Right lobe of liver (tissue), 6 donors: ENCODE data around the gene ATP5F1A. TPM values are rescaled to one million over a fixed set of nuclear protein-coding genes. Genes with fewer than 3 reads are reported as not detected.
"Not testable (repeated sequence)": the region's sequence is repeated elsewhere in the genome, so short reads cannot be mapped to it uniquely, and the experiment has no call there.

ENCODE experiments used
- ATAC-seq, 4 donors: fragments of 200-7000 bp; cut with Tn5 transposase; one replicate each; pipeline ENCODE4 v1.9.1; 2020; ENCODE audit warnings: mild to moderate bottlenecking in 4 of 4, moderate library complexity in 4 of 4
- DNase-seq, 3 donors: peaks; one replicate each; pipeline ENCODE4 v3.0.0-alpha.2; 2020
- H3K27ac ChIP-seq, 3 donors: fragments of 200-600 bp; one replicate each; pipeline ENCODE4 v1.8.0; 2022
- H3K27me3 ChIP-seq, 2 donors: fragments of 200-600 bp; one replicate each; pipeline ENCODE4 v1.8.0; 2022
- H3K36me3 ChIP-seq, 4 donors: fragments of 200-600 bp; sonication (generic) in 1 of 4; one replicate each; pipeline versions ENCODE4 v1.5.1 to v1.8.0; 2017 to 2022; ENCODE audit warnings: control low read depth in 1 of 4
- H3K4me1 ChIP-seq, 4 donors: fragments of 200-600 bp; sonication (generic) in 1 of 4; one replicate each; pipeline versions ENCODE4 v1.5.1 to v1.8.0; 2017 to 2022; ENCODE audit warnings: control low read depth in 1 of 4
- H3K4me3 ChIP-seq, 3 donors: fragments of 200-600 bp; one replicate each; pipeline ENCODE4 v1.8.0; 2022
- H3K9me3 ChIP-seq, 4 donors: fragments of 200-600 bp; sonication (generic) in 1 of 4; one replicate each; pipeline versions ENCODE4 v1.5.1 to v1.8.0; 2017 to 2022; ENCODE audit warnings: control low read depth in 1 of 4
- POLR2A ChIP-seq: fragments of 450-650 bp; IDR thresholded peaks from one replicate; pipeline ENCODE4 v1.6.1; 2017; ENCODE audit warnings: antibody characterized with exemption, mild to moderate bottlenecking
- WGBS: methylation state at CpG from one replicate; pipeline ENCODE4 v1.1.6; 2018; ENCODE audit warnings: low coverage, low lambda C conversion rate; ENCODE audit not compliant: insufficient coverage; ENCODE audit errors: missing lambda C conversion rate; 5-methylcytosine and 5-hydroxymethylcytosine counted together
- intact Hi-C, 2 donors: fragments of 100-400 bp; cut with DNase I; formaldehyde crosslinking; loops; one replicate each; pipeline versions ENCODE4 v1.11.2 to v1.14.1; 2022
- total RNA-seq, 6 experiments: library from RNA; depleted of rRNA in 2 of 6; stranded (reverse); fragments of >200 nt in 2 of 6; fragmentation: NEBNext Ultra II Directional in 3 of 6; extraction: Animal tissue kit (Norgen Biotek cat#: 25700) in 3 of 6; gene quantifications; one replicate each; pipeline versions ENCODE4 v1.1.0 to v1.2.4, GENCODE V29; 2016 to 2023
- TF ChIP-seq, protein P1 (sequence below), 4 donors: fragments of 200-600 bp in 3 of 4; fragments of 450-650 bp in 1 of 4; IDR thresholded peaks; one replicate each; pipeline versions ENCODE4 v1.5.1 to v1.8.0; 2016 to 2022; ENCODE audit warnings: antibody characterized with exemption in 4 of 4, mild to moderate bottlenecking in 2 of 4
- donor health status: DM: no; HTN: yes; CAD: no.
- donor health status: DM: no; HTN: no; CAD: no.
- donor health status: DM: no; HTN: no; CAD: no.
- donor health status: DM: no; HTN: yes; CAD: no.
- donor health status: DM: no; HTN: yes; CAD: no.

The ATP5F1A gene
- total RNA-seq, 6 experiments from 2014 or later, result 243 to 405 (median 286) TPM

DNA sequence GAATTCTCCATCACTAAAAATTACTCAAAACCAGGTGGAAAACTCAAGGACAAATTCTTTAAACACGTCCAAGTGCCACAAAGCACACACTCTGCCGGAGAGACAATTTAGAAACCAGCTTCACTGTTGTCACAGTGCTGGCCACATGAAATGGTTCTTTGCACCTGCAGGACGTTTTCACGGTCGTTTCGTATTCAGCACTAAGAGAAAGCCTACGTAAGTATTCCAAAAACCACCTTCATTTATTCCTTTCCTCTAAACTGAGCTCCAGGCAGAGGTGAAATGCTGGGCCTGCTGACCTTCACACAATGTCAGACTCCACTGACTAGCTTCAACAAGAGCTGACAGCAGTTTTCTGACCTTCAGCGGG is 680 bp downstream of the ATP5F1A start:
- no peaks in the 10 kb centered on the region for H3K27me3 ChIP-seq
- H3K36me3 ChIP-seq, result peaks cover 0 to 25% (median 14%) of the 10 kb centered on the region in 4 donors
- peak overlapping the region; percentile 82 to 90 (median 83) for H3K27ac ChIP-seq
- TF ChIP-seq POLR2A, result no peak
- TF ChIP-seq, protein P1, sequence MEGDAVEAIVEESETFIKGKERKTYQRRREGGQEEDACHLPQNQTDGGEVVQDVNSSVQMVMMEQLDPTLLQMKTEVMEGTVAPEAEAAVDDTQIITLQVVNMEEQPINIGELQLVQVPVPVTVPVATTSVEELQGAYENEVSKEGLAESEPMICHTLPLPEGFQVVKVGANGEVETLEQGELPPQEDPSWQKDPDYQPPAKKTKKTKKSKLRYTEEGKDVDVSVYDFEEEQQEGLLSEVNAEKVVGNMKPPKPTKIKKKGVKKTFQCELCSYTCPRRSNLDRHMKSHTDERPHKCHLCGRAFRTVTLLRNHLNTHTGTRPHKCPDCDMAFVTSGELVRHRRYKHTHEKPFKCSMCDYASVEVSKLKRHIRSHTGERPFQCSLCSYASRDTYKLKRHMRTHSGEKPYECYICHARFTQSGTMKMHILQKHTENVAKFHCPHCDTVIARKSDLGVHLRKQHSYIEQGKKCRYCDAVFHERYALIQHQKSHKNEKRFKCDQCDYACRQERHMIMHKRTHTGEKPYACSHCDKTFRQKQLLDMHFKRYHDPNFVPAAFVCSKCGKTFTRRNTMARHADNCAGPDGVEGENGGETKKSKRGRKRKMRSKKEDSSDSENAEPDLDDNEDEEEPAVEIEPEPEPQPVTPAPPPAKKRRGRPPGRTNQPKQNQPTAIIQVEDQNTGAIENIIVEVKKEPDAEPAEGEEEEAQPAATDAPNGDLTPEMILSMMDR (IDR thresholded peaks at IDR 0.05), result no peak
- intact Hi-C loops, result no loop called here
- H3K4me3 ChIP-seq, result peak overlapping the region; percentile 89 to 100 (median 99)
- H3K9me3 ChIP-seq, result no peaks in the 10 kb centered on the region
- peaks cover 0 to 29% (median 11%) of the 10 kb centered on the region in 4 donors for H3K4me1 ChIP-seq
- DNase-seq (no peak), ATAC-seq (peak; percentile 15 to 48 (median 38))
- 0% methylated on average over 8 of the region's 8 CpGs for WGBS

DNA sequence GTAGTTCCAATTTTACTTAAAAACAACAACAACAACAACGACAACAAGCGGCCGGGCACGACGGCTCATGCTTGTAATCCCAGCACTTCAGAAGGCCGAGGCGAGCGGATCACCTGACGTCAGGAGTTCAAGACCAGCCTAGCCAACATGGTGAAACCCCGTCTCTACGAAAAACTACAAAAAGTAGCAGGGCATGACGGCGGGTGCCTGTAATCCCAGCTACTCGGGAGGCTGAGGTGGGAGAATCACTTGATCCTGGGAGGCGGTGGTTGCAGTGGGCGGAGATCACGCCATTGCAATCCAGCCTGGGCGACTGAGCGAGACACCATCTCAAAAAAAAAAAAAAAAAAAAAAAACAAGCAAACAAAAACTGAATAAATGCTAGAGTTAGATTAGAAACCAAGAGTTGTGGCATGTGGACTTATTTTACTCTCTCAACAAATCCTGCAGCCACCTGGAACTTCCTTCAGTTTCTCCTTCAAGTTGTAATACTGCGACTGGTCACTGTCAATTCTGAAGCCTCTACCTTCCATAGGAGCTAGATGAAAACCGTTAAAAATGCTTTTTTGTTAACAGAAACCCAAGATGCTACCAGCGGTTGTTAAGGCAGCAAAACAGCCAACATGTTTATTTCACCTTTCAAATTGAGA is 1.3 kb downstream of the ATP5F1A start:
- no peak for DNase-seq
- peaks cover 0 to 30% (median 17%) of the 10 kb centered on the region in 4 donors for H3K36me3 ChIP-seq
- 36% methylated on average over 22 of the region's 22 CpGs for WGBS

DNA sequence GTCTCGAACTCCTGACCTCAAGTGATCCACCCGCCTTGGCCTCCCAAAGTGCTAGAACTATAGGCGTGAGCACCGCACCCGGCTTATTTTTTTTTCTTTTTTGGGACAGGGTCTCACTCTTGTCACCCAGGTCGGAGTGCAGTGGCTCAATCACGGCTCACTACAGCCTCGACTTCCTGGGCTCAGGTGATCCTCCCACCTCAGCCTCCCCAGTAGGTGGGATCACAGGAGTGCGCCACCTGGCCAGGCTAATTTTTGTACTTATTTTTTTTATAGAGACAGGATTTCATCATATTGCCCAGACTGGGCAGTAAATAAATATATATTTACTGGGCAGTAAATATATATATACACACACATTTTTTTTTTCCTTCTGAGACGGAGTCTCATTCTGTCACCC is 2.6 kb downstream of the ATP5F1A start:
- Histone ChIP-seq H3K36me3 (peaks cover 0 to 42% (median 24%) of the 10 kb centered on the region in 4 donors), H3K4me1 (peaks cover 0 to 29% (median 11%) of the 10 kb centered on the region in 4 donors), H3K27me3 (no peaks in the 10 kb centered on the region), H3K4me3 (no peak overlapping the region), H3K27ac (no peak overlapping the region), H3K9me3 (no peaks in the 10 kb centered on the region)
- TF ChIP-seq, protein P1 (IDR thresholded peaks at IDR 0.05), result no peak
- TF ChIP-seq POLR2A, result no peak
- 93% methylated on average over 8 of the region's 10 CpGs for WGBS
- DNase-seq, result no peak
- ATAC-seq, result no peak
- intact Hi-C loops, result no loop called here

More for the DNA sequence above, 1.3 kb downstream of the ATP5F1A start:
- no peaks in the 10 kb centered on the region for H3K27me3 ChIP-seq
- H3K4me3 ChIP-seq, result peak overlapping the region; percentile 89 to 100 (median 99)
- TF ChIP-seq POLR2A, result no peak
- TF ChIP-seq, protein P1 (IDR thresholded peaks at IDR 0.05), result no peak
- peaks cover 0 to 29% (median 11%) of the 10 kb centered on the region in 4 donors for H3K4me1 ChIP-seq
- no peak for ATAC-seq
- peak overlapping the region in 2 of 3 donors; percentile 82 to 83 for H3K27ac ChIP-seq
- intact Hi-C loops, result no loop called here
- no peaks in the 10 kb centered on the region for H3K9me3 ChIP-seq

DNA sequence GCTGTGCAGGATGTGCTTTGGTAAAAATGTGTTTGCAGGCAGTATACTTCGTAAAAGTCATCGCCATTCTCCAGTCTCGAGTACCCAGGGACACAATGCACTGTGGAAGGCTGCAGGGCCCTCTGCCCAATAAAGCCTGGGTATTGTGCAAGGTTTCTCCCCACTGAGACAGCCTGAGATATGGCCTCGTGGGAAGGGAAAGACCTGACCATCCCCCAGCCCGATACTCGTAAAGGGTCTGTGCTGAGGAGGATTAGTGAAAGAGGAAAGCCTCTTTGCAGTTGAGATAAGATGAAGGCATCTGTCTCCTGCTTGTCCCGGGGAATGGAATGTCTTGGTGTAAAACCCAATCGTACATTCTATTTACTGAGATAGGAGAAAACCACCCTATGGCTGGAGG is 9.6 kb downstream of the ATP5F1A start:
- WGBS, result 62% methylated on average over 8 of the region's 8 CpGs
- ATAC-seq, result not testable (repeated sequence)

DNA sequence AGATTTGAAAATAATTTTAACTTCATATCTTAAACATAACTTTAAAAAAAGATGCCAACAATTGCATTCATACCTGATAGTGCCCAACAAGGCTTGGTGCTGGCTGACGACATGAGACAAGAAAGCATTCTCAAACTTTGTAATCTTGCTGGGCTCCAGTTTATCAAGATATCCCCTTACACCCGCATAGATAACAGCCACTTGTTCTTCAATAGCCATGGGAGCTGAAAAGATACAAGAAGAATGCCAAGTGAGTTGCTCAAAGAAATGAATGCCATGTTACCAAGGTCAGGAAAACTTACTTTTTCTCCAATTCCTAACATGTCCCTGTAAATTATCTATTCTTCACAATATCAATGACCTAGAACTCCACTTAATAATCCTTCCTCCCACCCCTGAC is 13.7 kb downstream of the ATP5F1A start:
- no peak for ATAC-seq
- intact Hi-C loops, result no loop called here

More for the DNA sequence above, 9.6 kb downstream of the ATP5F1A start:
- H3K4me1 ChIP-seq, DNase-seq, intact Hi-C loops, H3K9me3 ChIP-seq, H3K27me3 ChIP-seq, H3K4me3 ChIP-seq, H3K27ac ChIP-seq: not testable (repeated sequence)
- H3K36me3 ChIP-seq, result peaks cover 15 to 100% (median 76%) of the 10 kb centered on the region in 4 donors

More for the DNA sequence above, 13.7 kb downstream of the ATP5F1A start:
- Histone ChIP-seq H3K27ac (no peak overlapping the region), H3K4me1 (no peaks in the 10 kb centered on the region), H3K36me3 (peaks cover 13 to 93% (median 62%) of the 10 kb centered on the region in 4 donors), H3K27me3 (no peaks in the 10 kb centered on the region), H3K4me3 (no peak overlapping the region), H3K9me3 (no peaks in the 10 kb centered on the region)
- WGBS, result 75% methylated on average over 2 of the region's 2 CpGs
- no peak for DNase-seq
- no peak for TF ChIP-seq POLR2A
